ENCODE measurements around the gene TRPC4.

The TRPC4 gene

DNA sequence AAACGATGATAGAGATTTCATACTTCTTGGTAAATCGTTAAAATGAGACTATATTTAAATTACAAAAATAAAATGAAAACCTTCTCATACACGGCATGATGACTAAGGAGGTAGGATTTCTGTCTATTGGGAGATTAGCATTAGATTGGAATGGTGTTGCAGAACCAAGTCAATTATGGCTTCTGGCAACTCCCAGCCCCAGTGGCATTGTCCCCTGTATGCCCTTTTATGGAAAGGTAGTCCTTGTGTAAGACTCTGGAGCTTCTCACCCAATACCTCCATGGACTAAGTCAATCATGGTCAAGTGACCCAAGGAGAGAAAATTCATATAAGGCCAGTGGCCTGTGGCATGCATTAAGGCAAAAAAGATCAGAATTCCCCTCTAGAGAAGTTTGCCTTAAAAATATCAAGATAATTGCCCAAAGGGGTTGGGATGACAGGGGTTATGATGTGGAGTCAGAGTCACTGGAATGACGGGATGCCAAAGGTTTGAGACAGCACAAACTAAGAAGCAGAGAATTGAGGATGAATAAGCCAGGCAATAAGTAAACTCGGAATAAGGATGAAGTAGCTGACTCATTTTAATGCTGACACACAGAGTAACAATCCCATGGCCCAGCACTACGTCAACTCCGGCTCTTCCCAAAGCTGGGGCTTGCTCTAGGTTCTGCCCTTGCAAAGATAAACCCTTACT is 213.2 kb downstream of the TRPC4 start:
- no peaks in the 10 kb centered on the region for H3K36me3 Mint-ChIP-seq (ENCODE audit: insufficient read depth)
- ATAC-seq (replicated peaks) (no peak), DNase-seq (no peak)
- H3K4me1 Mint-ChIP-seq (ENCODE audit: low read depth in 2 of 2): no peaks in the 10 kb centered on the region
- H3K4me3 Mint-ChIP-seq: no peak overlapping the region
- peaks cover 4 to 8% of the 10 kb centered on the region in 2 donors for H3K9me3 Mint-ChIP-seq
- H3K27ac Mint-ChIP-seq: no peak overlapping the region
- no peaks in the 10 kb centered on the region for H3K27me3 Mint-ChIP-seq

DNA sequence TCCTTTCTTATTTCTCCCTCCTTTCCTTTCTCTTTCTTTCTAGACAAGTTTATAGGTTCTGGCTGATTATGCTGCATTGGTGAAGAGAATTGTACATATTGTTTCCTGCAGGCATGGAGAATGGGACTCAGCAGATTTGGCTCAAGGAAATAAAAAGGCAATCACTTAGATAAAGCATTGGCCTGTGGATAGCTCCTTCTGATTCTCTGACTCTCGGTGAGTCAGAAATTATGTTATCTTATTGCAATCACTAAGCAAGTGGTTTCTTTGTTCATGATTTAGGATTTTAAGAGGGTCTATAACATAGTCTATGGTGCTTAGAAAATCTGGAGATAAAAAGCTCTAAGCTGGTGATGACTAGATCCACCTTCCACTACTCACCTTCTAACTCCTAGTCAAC is 217.0 kb downstream of the TRPC4 start:
- Mint-ChIP-seq H3K27me3 (no peaks in the 10 kb centered on the region), H3K36me3 (ENCODE audit: insufficient read depth) (no peaks in the 10 kb centered on the region), H3K9me3 (peaks cover 4 to 8% of the 10 kb centered on the region in 2 donors), H3K27ac (no peak overlapping the region), H3K4me1 (ENCODE audit: low read depth in 2 of 2) (no peaks in the 10 kb centered on the region), H3K4me3 (no peak overlapping the region)
- no peak for ATAC-seq (replicated peaks)
- DNase-seq: no peak

DNA sequence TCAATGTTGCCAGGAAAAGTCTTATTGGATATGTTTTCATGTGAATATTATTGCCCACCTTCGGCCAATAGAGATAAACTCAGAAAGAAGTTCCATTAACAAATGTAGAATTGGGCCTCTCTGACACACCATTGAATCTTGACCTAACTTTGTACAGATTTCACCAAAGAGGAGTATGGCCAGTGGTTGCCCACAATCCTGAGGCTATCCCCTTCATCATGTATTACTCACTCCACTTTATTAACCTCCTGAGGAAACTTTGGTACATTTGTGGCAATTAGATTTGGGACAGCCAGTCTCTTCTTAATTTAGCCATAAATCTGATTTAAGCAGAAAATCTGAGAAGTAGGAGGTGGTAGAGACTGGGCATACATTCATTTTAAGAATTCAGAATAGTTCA is 217.7 kb downstream of the TRPC4 start:
- ATAC-seq (replicated peaks) (no peak), DNase-seq (no peak)
- Mint-ChIP-seq H3K27ac (no peak overlapping the region), H3K4me3 (no peak overlapping the region), H3K36me3 (ENCODE audit: insufficient read depth) (no peaks in the 10 kb centered on the region), H3K27me3 (no peaks in the 10 kb centered on the region), H3K4me1 (ENCODE audit: low read depth in 2 of 2) (no peaks in the 10 kb centered on the region), H3K9me3 (peaks cover 4 to 12% of the 10 kb centered on the region in 2 donors)

DNA sequence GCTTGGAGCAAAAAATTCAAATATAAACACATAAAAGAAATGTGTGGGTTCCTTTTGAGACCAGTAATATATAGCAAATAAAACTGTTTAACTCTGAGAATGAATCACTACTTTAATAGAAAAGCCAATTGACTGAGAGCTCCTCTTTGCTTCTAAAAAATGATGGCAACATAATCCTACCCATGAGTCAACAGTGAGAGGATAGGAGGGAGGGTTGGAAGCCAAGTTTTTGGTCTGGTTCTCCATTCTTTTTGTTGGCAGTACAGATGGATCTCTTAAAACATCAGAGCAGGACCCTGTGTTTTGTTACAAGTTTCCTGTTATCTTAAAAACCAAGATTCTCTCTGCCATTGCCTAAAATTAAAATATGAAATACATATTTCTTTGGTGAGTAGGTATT is 221.0 kb downstream of the TRPC4 start:
- Mint-ChIP-seq H3K4me3 (no peak overlapping the region), H3K27me3 (no peaks in the 10 kb centered on the region), H3K9me3 (peaks cover 8 to 17% of the 10 kb centered on the region in 2 donors), H3K36me3 (ENCODE audit: insufficient read depth) (no peaks in the 10 kb centered on the region), H3K4me1 (ENCODE audit: low read depth in 2 of 2) (no peaks in the 10 kb centered on the region), H3K27ac (no peak overlapping the region)
- ATAC-seq (replicated peaks) (no peak), DNase-seq (no peak)

DNA sequence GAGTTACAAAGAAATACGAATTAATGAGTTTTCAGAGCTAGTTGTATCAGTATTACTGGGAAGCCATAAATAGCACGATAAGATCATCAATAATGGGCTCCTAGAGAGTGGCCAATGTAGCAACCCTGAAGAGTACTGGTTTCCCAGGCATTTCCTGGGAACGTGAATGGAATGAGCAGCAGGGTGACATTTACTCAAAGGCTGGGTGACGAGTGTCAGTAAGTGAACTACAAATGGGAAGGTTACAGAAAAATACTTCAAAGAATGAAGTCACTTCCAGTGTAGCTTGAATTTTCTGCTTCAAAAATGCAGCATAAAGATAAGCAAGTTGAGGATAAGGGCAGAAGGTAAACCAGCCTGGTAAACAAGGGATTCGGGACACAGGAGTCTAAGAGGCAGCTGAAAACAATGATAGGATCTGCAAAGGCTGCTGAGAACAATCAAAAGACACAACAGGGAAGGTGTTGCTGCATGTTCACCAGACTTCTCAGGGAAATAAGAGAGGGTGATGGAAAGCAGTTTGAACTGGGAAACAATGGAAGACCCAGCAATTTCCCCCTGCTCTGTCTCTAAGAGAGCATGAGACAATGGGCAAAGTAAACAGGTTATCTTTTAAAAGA is 222.4 kb downstream of the TRPC4 start:
- Mint-ChIP-seq H3K27me3 (no peaks in the 10 kb centered on the region), H3K9me3 (peaks cover 3 to 16% of the 10 kb centered on the region in 2 donors), H3K27ac (no peak overlapping the region), H3K4me3 (no peak overlapping the region), H3K4me1 (ENCODE audit: low read depth in 2 of 2) (no peaks in the 10 kb centered on the region), H3K36me3 (ENCODE audit: insufficient read depth) (no peaks in the 10 kb centered on the region)
- DNase-seq (no peak), ATAC-seq (replicated peaks) (no peak)

DNA sequence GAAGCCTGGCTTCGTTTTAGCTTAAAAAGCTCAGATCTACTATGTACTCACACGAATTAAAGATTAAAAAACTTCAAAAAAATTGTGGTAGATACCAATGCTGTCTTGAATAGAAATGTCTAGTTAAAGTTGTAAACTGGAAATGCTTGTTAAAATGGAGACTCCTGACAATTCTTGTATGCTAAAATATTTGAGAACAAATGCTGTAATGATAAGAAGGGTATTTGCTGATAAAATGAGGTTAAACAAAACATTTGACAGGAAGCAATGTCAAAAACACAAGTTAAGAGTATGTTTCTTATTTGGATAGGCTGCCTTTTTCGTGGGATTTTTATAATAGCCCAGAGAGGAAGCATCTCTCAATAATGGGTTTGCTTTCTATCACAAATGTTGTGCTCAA is 223.0 kb downstream of the TRPC4 start:
- Mint-ChIP-seq H3K27ac (no peak overlapping the region), H3K27me3 (no peaks in the 10 kb centered on the region), H3K9me3 (peaks cover 3 to 21% of the 10 kb centered on the region in 2 donors), H3K4me3 (no peak overlapping the region), H3K36me3 (ENCODE audit: insufficient read depth) (no peaks in the 10 kb centered on the region), H3K4me1 (ENCODE audit: low read depth in 2 of 2) (no peaks in the 10 kb centered on the region)
- ATAC-seq (replicated peaks): no peak
- no peak for DNase-seq

DNA sequence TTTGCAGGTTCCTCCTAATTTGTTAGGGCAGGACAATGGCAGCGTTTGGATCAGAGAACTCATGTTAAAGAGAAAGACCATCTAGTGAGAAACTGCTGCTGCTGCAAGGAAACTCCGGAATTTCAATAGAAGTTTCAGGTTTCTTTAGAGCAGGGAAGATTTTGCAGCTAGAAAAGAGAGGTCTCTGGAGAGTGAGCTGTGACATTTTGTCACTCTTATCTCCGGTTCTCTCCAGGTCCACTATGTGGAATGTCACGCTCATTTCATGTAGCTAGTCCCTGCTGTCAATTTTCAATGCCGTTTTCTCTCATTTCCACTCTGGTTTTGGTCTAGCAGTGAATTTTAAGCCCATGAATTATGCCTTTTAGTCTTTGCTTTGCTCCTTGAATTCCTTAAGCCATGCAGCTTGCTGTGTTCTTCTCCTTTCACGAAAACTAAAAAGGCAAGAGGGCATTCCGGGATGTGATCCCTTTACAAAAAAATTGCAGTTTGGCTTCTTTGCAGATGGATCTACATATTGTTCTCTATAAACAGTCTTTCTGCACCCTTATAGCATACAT is 224.3 kb downstream of the TRPC4 start:
- Mint-ChIP-seq H3K36me3 (ENCODE audit: insufficient read depth) (no peaks in the 10 kb centered on the region), H3K9me3 (peaks cover 3 to 22% of the 10 kb centered on the region in 2 donors), H3K27me3 (no peaks in the 10 kb centered on the region), H3K4me3 (no peak overlapping the region), H3K27ac (no peak overlapping the region), H3K4me1 (ENCODE audit: low read depth in 2 of 2) (no peaks in the 10 kb centered on the region)
- ATAC-seq (replicated peaks): no peak
- no peak for DNase-seq

DNA sequence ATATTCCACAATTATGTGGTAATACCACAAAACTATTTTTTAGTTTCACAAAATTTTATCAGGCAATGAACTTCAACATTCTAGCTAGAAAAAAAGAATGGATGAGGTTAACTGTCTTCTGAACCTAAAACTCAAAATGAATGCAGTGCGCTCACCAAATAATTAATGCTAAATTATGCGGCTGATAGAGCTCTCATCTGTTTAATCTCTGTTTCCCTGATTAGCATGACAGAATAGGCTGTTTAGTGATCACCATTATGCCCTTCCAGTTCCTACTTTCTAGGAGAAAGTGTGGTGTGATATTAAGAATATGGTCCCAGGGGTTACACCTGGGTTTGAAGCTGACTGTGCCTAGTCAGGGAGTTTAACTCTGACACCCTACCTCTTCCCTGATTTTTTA is 228.2 kb downstream of the TRPC4 start:
- Mint-ChIP-seq H3K27me3 (no peaks in the 10 kb centered on the region), H3K27ac (no peak overlapping the region)
- no peak for ATAC-seq (replicated peaks)

DNA sequence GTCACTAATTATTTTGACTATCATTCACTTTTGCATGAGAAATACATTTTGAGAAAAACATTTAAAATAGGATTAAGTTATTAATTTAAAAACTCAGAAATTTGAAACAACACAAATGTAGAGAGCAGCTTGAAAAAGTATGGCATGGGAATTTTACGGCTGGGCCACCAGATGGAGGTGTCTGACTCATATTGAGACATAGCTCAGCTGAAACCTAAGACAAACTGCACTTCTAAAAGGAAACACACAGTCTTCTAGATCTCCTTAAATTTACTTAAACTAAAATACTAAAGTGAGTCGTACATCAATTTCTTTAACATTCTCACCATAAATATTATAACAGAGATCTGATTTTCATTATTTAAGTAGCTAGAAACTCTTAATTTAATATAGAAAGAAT is 229.1 kb downstream of the TRPC4 start:
- Mint-ChIP-seq H3K27ac (no peak overlapping the region), H3K4me1 (ENCODE audit: low read depth in 2 of 2) (no peaks in the 10 kb centered on the region)
- DNase-seq: no peak

More for the DNA sequence above, 228.2 kb downstream of the TRPC4 start:
- Mint-ChIP-seq H3K4me3 (no peak overlapping the region), H3K4me1 (ENCODE audit: low read depth in 2 of 2) (no peaks in the 10 kb centered on the region), H3K9me3 (peaks cover 6 to 15% of the 10 kb centered on the region in 2 donors), H3K36me3 (ENCODE audit: insufficient read depth) (no peaks in the 10 kb centered on the region)
- no peak for DNase-seq

DNA sequence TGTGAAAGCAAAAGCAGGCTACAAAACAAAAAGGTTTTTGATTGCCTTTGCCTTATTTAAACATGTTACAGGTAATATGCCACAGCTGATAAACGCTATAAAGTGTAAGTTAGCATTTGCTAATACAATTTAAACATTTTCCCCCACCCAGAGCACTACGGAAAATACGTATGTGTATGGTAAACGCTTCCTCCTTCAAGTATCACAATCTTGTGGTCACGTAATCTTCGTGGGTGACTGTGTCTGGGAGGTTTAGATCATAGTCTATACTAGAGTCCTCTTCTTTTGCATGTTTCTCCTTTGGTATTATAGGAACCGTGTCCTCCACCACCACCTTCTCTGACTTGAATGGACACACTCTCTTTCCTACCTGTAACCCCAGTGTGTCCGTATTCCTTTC is 232.9 kb downstream of the TRPC4 start:
- H3K9me3 Mint-ChIP-seq: peaks cover 3% of the 10 kb centered on the region in 2 donors
- no peaks in the 10 kb centered on the region for H3K27me3 Mint-ChIP-seq
- no peak for ATAC-seq (replicated peaks)
- H3K4me1 Mint-ChIP-seq (ENCODE audit: low read depth in 2 of 2): no peaks in the 10 kb centered on the region
- no peaks in the 10 kb centered on the region for H3K36me3 Mint-ChIP-seq (ENCODE audit: insufficient read depth)
- DNase-seq: no peak
- H3K4me3 Mint-ChIP-seq: no peak overlapping the region
- no peak overlapping the region for H3K27ac Mint-ChIP-seq

More for the DNA sequence above, 229.1 kb downstream of the TRPC4 start:
- H3K9me3 Mint-ChIP-seq: peaks cover 5 to 15% of the 10 kb centered on the region in 2 donors
- no peak for ATAC-seq (replicated peaks)
- H3K27me3 Mint-ChIP-seq: no peaks in the 10 kb centered on the region
- H3K4me3 Mint-ChIP-seq: no peak overlapping the region
- no peaks in the 10 kb centered on the region for H3K36me3 Mint-ChIP-seq (ENCODE audit: insufficient read depth)

DNA sequence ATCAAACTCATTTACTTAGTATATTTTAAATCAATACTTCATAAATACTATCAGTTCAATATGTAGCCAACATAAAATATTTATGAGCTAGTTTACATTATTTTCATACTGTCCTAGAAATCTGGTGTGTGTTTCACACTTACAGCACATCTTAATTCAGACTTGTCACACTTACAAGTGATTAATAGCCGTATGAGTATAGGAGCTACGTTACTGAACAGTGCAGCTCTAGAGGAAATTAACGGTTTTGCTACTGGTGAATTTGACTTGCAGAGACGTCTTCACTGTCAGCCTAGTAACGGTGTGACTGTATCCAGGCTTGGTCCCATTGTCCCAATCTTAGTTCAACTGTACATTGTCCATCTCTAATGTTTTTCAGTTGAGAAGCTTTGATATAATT is 237.3 kb downstream of the TRPC4 start:
- no peak for ATAC-seq (replicated peaks)
- Mint-ChIP-seq H3K4me3 (no peak overlapping the region), H3K27me3 (no peaks in the 10 kb centered on the region), H3K4me1 (ENCODE audit: low read depth in 2 of 2) (no peaks in the 10 kb centered on the region), H3K36me3 (ENCODE audit: insufficient read depth) (no peaks in the 10 kb centered on the region), H3K27ac (no peak overlapping the region), H3K9me3 (peaks cover 0 to 4% of the 10 kb centered on the region in 2 donors)
- no peak for DNase-seq

DNA sequence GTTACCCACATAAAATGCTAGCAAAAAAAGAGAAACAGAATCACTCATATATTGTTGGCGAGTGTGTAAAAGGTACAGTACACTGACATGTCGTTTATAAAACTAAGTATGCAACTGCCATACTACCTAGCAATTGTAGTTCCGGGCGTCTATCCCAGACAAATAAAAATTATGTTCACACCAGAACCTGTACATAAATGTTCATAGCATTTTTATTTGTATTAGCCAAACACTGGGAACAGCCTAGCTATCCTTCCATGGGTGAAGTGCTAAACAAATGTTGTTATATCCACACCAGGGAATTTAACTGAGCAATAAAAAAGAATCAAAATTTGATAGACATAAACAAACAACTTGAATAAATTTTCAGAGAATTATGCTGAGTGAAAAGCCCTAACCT is 242.1 kb downstream of the TRPC4 start:
- H3K9me3 Mint-ChIP-seq: peaks cover 0 to 7% of the 10 kb centered on the region in 2 donors
- ATAC-seq (replicated peaks): no peak

DNA sequence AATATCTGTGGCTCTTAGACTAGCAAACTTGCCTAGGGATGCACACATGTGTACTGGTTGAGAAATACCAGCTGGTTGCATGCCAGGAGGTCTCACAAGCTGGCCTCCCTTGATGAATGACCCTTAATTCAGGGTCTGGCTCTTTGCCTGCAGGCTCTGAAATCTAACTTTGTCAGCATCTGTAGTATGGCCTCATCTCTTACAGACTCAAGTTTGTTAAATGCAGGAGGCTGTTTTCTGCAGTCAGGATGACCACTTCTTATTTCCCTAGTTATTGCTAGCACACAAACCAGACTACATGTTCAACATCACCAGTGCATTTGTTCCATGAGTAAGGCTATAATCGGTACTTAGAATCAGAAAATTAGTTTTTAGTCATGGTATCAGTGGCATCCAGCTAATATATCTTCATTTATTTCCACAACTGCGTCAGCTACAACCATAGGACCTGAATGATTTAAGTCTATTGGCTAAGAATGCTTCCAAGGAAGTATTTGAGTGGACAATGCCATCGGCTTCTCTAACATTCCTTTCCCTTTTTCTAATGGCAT is 247.7 kb downstream of the TRPC4 start:
- Mint-ChIP-seq H3K27me3 (no peaks in the 10 kb centered on the region), H3K27ac (no peak overlapping the region), H3K4me3 (no peak overlapping the region), H3K9me3 (peaks cover 8 to 10% of the 10 kb centered on the region in 2 donors), H3K4me1 (ENCODE audit: low read depth in 2 of 2) (no peaks in the 10 kb centered on the region), H3K36me3 (ENCODE audit: insufficient read depth) (no peaks in the 10 kb centered on the region)
- ATAC-seq (replicated peaks) (no peak), DNase-seq (no peak)

More for the DNA sequence above, 242.1 kb downstream of the TRPC4 start:
- Mint-ChIP-seq H3K4me3 (no peak overlapping the region), H3K36me3 (ENCODE audit: insufficient read depth) (no peaks in the 10 kb centered on the region), H3K27ac (no peak overlapping the region), H3K27me3 (no peaks in the 10 kb centered on the region), H3K4me1 (ENCODE audit: low read depth in 2 of 2) (no peaks in the 10 kb centered on the region)
- no peak for DNase-seq

DNA sequence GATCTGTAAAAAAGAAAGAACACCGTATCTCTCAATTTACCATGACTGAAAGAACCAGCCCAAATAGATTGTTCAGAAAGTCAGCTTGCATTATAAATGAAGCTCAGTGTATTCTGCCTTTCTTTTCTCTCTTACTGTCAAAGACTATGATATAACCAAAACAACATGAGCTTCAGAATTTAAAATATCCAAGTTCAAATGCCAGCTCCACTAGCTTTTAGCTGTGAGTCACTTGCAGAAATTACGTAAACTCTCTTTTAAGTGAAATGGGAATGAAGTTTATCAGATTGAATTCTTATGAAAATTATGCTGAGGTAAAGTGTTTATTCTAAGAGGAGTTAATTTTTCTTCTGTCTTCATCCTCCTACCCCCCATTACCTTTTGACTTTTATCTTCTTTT is 251.0 kb downstream of the TRPC4 start:
- Mint-ChIP-seq H3K9me3 (peaks cover 7 to 8% of the 10 kb centered on the region in 2 donors), H3K27ac (no peak overlapping the region)
- no peak for DNase-seq

More for the DNA sequence above, 251.0 kb downstream of the TRPC4 start:
- H3K4me1 Mint-ChIP-seq (ENCODE audit: low read depth in 2 of 2): no peaks in the 10 kb centered on the region
- H3K36me3 Mint-ChIP-seq (ENCODE audit: insufficient read depth): no peaks in the 10 kb centered on the region
- H3K27me3 Mint-ChIP-seq: no peaks in the 10 kb centered on the region
- H3K4me3 Mint-ChIP-seq: no peak overlapping the region
- ATAC-seq (replicated peaks): no peak

Measured in effector memory CD8-positive, alpha-beta T cell (primary cell).